ENCODE results near the gene PLA2G7.

The PLA2G7 gene

GRCh38 chr6:46757214-46757596, 22.0 kb upstream of the PLA2G7 start (continued):
- TF ChIP-seq ZNF398 (tag by site-specific recombination; IDR thresholded peaks at IDR 0.05) (peak; percentile 60), HIC1 (tag by site-specific recombination; IDR thresholded peaks at IDR 0.05) (peak; percentile 38; the same call in 1 of the 2 replicates), ZNF175 (tag by site-specific recombination; IDR thresholded peaks at IDR 0.05) (no peak), OSR2 (tag by site-specific recombination; IDR thresholded peaks at IDR 0.05) (no peak; the same call in 1 of the 2 replicates), ZBTB48 (tag by site-specific recombination; IDR thresholded peaks at IDR 0.05) (peak; percentile 44; the same call in 1 of the 2 replicates), ZNF10 (tag by site-specific recombination; IDR thresholded peaks at IDR 0.05) (peak; percentile 80; the same call in 1 of the 2 replicates), ZNF843 (tag by site-specific recombination; IDR thresholded peaks at IDR 0.05) (0 out of 2 replicates have a peak, but pooled peaks have one; percentile 25), ZNF600 (tag by site-specific recombination; IDR thresholded peaks at IDR 0.05) (peak; percentile 71; the same call in 1 of the 2 replicates), AEBP2 (tag by site-specific recombination; IDR thresholded peaks at IDR 0.05; ENCODE audit: borderline replicate concordance) (no peak)

- Histone ChIP-seq H3K4me3 (ENCODE audit: low read depth, low read length) (no peak overlapping the region), H3K36me3 (ENCODE audit: control insufficient read depth in 2 of 2, insufficient read depth in 1 of 2, low read length in 2 of 2) (no peaks in the 10 kb centered on the region), H3K9me3 (ENCODE audit: control insufficient read depth, insufficient read depth, low read depth, low read length) (no peaks in the 10 kb centered on the region), H3K4me1 (ENCODE audit: control insufficient read depth, insufficient read depth, low read length) (peaks cover 17% of the 10 kb centered on the region), H3K27ac (ENCODE audit: extremely low read depth, low read depth, low read length) (no peak overlapping the region)
- ChIA-PET POLR2A (no interaction called here), CTCF (interaction anchor here (0.8 to 0.9 kb wide), 2 partner anchors 10 to 52 kb away, joined by 3 read pairs; partner anchors contain the start of gene ANKRD66)
- TF ChIP-seq KLF8 (tag by site-specific recombination; IDR thresholded peaks at IDR 0.05) (0 out of 2 replicates have a peak, but pooled peaks have one; percentile 10), PATZ1 (tag by site-specific recombination; IDR thresholded peaks at IDR 0.05) (peak; percentile 65), TRIM28 (IDR thresholded peaks at IDR 0.05; ENCODE audit: borderline replicate concordance, low read length) (peak; percentile 48; the same call in 1 of the 2 replicates), ZNF24 (tag by site-specific recombination; IDR thresholded peaks at IDR 0.05) (0 out of 2 replicates have a peak, but pooled peaks have one; percentile 36), KLF17 (tag by site-specific recombination; IDR thresholded peaks at IDR 0.05) (0 out of 2 replicates have a peak, but pooled peaks have one; percentile 27), OSR2 (tag by site-specific recombination; IDR thresholded peaks at IDR 0.05) (peak; percentile 12; the same call in 1 of the 2 replicates), ZBTB48 (tag by site-specific recombination; IDR thresholded peaks at IDR 0.05) (peak; percentile 45; the same call in 1 of the 2 replicates), WT1 (tag by site-specific recombination; IDR thresholded peaks at IDR 0.05) (peak; percentile 86), ZNF560 (tag by site-specific recombination; IDR thresholded peaks at IDR 0.05; ENCODE audit: borderline replicate concordance) (no peak), BCL11B (tag by site-specific recombination; IDR thresholded peaks at IDR 0.05; ENCODE audit: low read depth) (no peak), ZNF394 (tag by site-specific recombination; IDR thresholded peaks at IDR 0.05; ENCODE audit: borderline replicate concordance) (0 out of 2 replicates have a peak, but pooled peaks have one; percentile 12), ZNF423 (tag by site-specific recombination; IDR thresholded peaks at IDR 0.05) (no peak), ZNF768 (tag by site-specific recombination; IDR thresholded peaks at IDR 0.05) (no peak)
Measured at GRCh38 chr6:46756469-46757213, 21.5 kb upstream of the PLA2G7 start.
